HepG2 (cell line): ENCODE measurements around the gene COMMD8. TPM values are rescaled to one million over a fixed set of nuclear protein-coding genes. Genes with fewer than 3 reads are reported as not detected.

Source experiments
- ATAC-seq: fragments of 200-7000 bp; cut with Tn5 transposase; 3 replicates; pipeline ENCODE4 v1.9.1; 2020; ENCODE audit warnings: mild to moderate bottlenecking, moderate library complexity
- BruUV-seq: library from RNA; stranded (reverse); fragments of 400-500 nt; replicated peaks from 2 replicates; lab custom pipeline; 2021; lab: Mats Ljungman, UMichigan
- CTCF ChIA-PET: fragments of 300-600 bp; formaldehyde crosslinking; extraction: SDS; loops from one replicate; lab custom pipeline; 2021; ENCODE audit warnings: low total read pairs, inconsistent platforms, low intra/inter-chr PET ratio; lab: Yijun Ruan, JAX
- POLR2A ChIA-PET: fragments of 350-600 bp; sonication (Branson Sonifier 250); formaldehyde crosslinking; loops from one replicate; lab custom pipeline; 2020; ENCODE audit warnings: antibody characterized with exemption, inconsistent platforms; lab: Yijun Ruan, JAX
- DNase-seq: peaks from one replicate; pipeline ENCODE4 v3.0.0-alpha.2; 2015; ENCODE audit warnings: low spot score
- FAIRE-seq: peaks from 3 replicates; lab custom pipeline; 2011; peaks lifted over from hg19 to GRCh38; lab: Jason Lieb, UNC
- H2AFZ ChIP-seq: one replicate; pipeline ENCODE4 v1.6.1; 2011; ENCODE audit warnings: low read length, inconsistent platforms
- H3K27ac ChIP-seq: fragments of 300-600 bp; 3 replicates; pipeline ENCODE4 v1.8.0; 2011; ENCODE audit warnings: mixed run types, mild to moderate bottlenecking, mixed read lengths, low read length, inconsistent platforms; ENCODE audit not compliant: insufficient read depth; ENCODE audit errors: extremely low read length
- H3K27me3 ChIP-seq, 2 experiments: fragments of 200-600 bp in 1 of 2; 2 replicates in 1 of 2; 3 replicates in 1 of 2; pipeline versions ENCODE4 v1.6.0 to v1.8.0; 2011; ENCODE audit warnings: low read length in 2 of 2, mild to moderate bottlenecking in 2 of 2, moderate library complexity in 2 of 2, inconsistent platforms in 1 of 2; ENCODE audit not compliant: insufficient read depth in 2 of 2, control insufficient read depth in 1 of 2
- H3K36me3 ChIP-seq, 2 experiments: fragments of 200-600 bp in 1 of 2; replicated peaks in 1 of 2; 2 replicates in 1 of 2; 3 replicates in 1 of 2; pipeline versions ENCODE4 v1.5.1 to v1.8.0; 2011; ENCODE audit warnings: low read length in 2 of 2, inconsistent platforms in 1 of 2; ENCODE audit not compliant: insufficient read depth in 2 of 2, control insufficient read depth in 1 of 2
- H3K4me1 ChIP-seq: 2 replicates; pipeline ENCODE4 v1.5.1; 2012; ENCODE audit warnings: low read length, inconsistent platforms; ENCODE audit not compliant: insufficient read depth
- H3K4me2 ChIP-seq: 2 replicates; pipeline ENCODE4 v1.6.0; 2011; ENCODE audit warnings: low read depth, low read length, inconsistent platforms
- H3K4me3 ChIP-seq, 3 experiments: fragments of 200-600 bp in 1 of 3; sonication (generic), shearing (Covaris generic) in 1 of 3; replicated peaks in 1 of 3; 2 replicates each; pipeline ENCODE4 v1.5.1; 2011 to 2016; ENCODE audit warnings: low read length in 3 of 3, inconsistent platforms in 2 of 3, low read depth in 2 of 3, mild to moderate bottlenecking in 2 of 3, control low read depth in 1 of 3, mixed read lengths in 1 of 3; ENCODE audit not compliant: insufficient read depth in 1 of 3
- H3K79me2 ChIP-seq: one replicate; pipeline ENCODE4 v1.6.1; 2011; ENCODE audit warnings: low read length, inconsistent platforms; ENCODE audit not compliant: insufficient read depth
- H3K9ac ChIP-seq: 2 replicates; pipeline ENCODE4 v1.6.0; 2011; ENCODE audit warnings: mild to moderate bottlenecking, low read depth, low read length, inconsistent platforms; ENCODE audit not compliant: insufficient read depth
- H3K9me3 ChIP-seq: 2 replicates; pipeline ENCODE4 v1.5.1; 2012; ENCODE audit warnings: mild to moderate bottlenecking, low read length
- H4K20me1 ChIP-seq: 2 replicates; pipeline ENCODE4 v1.6.0; 2011; ENCODE audit warnings: inconsistent platforms, mild to moderate bottlenecking, low read length, moderate library complexity; ENCODE audit not compliant: insufficient read depth
- FOXP1 ChIP-seq, 2 experiments: fragments of 450-650 bp in 1 of 2; IDR thresholded peaks; 2 replicates each; pipeline ENCODE4 v1.6.1; 2017 to 2018; ENCODE audit warnings: antibody characterized with exemption in 1 of 2
- HNF4A ChIP-seq: sonication (generic); formaldehyde crosslinking; IDR thresholded peaks from 2 replicates; pipeline ENCODE4 v1.4.0; 2020; ENCODE audit warnings: missing genetic modification reagents
- MAF1 ChIP-seq: sonication (generic); formaldehyde crosslinking; IDR thresholded peaks from 2 replicates; pipeline ENCODE4 v1.5.0; 2020; ENCODE audit warnings: missing genetic modification reagents, borderline replicate concordance
- NR3C1 ChIP-seq: sonication (generic); formaldehyde crosslinking; IDR thresholded peaks from 2 replicates; pipeline ENCODE4 v1.4.0; 2020; ENCODE audit warnings: missing genetic modification reagents
- PCBP2 ChIP-seq: fragments of 200-400 bp; formaldehyde crosslinking; optimal IDR thresholded peaks from 2 replicates; pipeline ENCODE3; 2018; ENCODE audit warnings: low read length, low read depth; ENCODE audit not compliant: poor library complexity, severe bottlenecking
- PITX1 ChIP-seq: sonication (generic); formaldehyde crosslinking; IDR thresholded peaks from 2 replicates; pipeline ENCODE4 v1.5.1; 2020; ENCODE audit warnings: mild to moderate bottlenecking, missing genetic modification reagents
- POLR2G ChIP-seq: fragments of 200-400 bp; formaldehyde crosslinking; IDR thresholded peaks from 2 replicates; pipeline ENCODE4 v1.6.1; 2018; ENCODE audit warnings: mild to moderate bottlenecking, low read depth, low read length, moderate library complexity
- RBM22 ChIP-seq: fragments of 200-400 bp; formaldehyde crosslinking; optimal IDR thresholded peaks from 2 replicates; pipeline ENCODE3; 2017; ENCODE audit warnings: mild to moderate bottlenecking, low read length, moderate library complexity
- STAT5B ChIP-seq: sonication (generic); formaldehyde crosslinking; IDR thresholded peaks from 2 replicates; pipeline ENCODE4 v1.4.0; 2020; ENCODE audit warnings: missing genetic modification reagents
- SUZ12 ChIP-seq: fragments of 150-350 bp; IDR thresholded peaks from 2 replicates; pipeline ENCODE4 v1.6.1; 2014; ENCODE audit warnings: low read depth, low read length
- TBL1XR1 ChIP-seq: fragments of 150-350 bp; IDR thresholded peaks from 2 replicates; pipeline ENCODE4 v1.6.1; 2014; ENCODE audit warnings: borderline replicate concordance, low read length; ENCODE audit not compliant: partially characterized antibody
- TMF1 ChIP-seq: sonication (generic); formaldehyde crosslinking; IDR thresholded peaks from 2 replicates; pipeline ENCODE4 v1.8.1; 2022; ENCODE audit warnings: low read depth, missing genetic modification reagents
- ZFP37 ChIP-seq: sonication (generic); formaldehyde crosslinking; IDR thresholded peaks from 2 replicates; pipeline ENCODE4 v1.4.0; 2020; ENCODE audit warnings: missing genetic modification reagents, borderline replicate concordance
- ZMYM4 ChIP-seq: sonication (generic); formaldehyde crosslinking; IDR thresholded peaks from 2 replicates; pipeline ENCODE4 v1.8.1; 2023; ENCODE audit warnings: mild to moderate bottlenecking, missing genetic modification reagents
- ZNF136 ChIP-seq: sonication (generic); formaldehyde crosslinking; IDR thresholded peaks from 2 replicates; pipeline ENCODE4 v1.8.1; 2022; ENCODE audit warnings: low read depth, mild to moderate bottlenecking, moderate library complexity, missing genetic modification reagents
- ZNF879 ChIP-seq: sonication (generic); formaldehyde crosslinking; IDR thresholded peaks from 2 replicates; pipeline ENCODE4 v1.8.1; 2023; ENCODE audit warnings: missing genetic modification reagents
- ZSCAN22 ChIP-seq: sonication (generic); formaldehyde crosslinking; IDR thresholded peaks from 2 replicates; pipeline ENCODE4 v1.4.0; 2020; ENCODE audit warnings: mild to moderate bottlenecking, missing genetic modification reagents
- WGBS: methylation state at CpG from one replicate; pipeline ENCODE4 v1.1.6; 2017; ENCODE audit warnings: low lambda C conversion rate; 5-methylcytosine and 5-hydroxymethylcytosine counted together
- in situ Hi-C: cut with HindIII; loops from 2 replicates; pipeline ENCODE4 v1.10.0; 2017; ENCODE audit warnings: low pct_unique_long_range_greater_than_20kb; ENCODE audit not compliant: extremely low pct_ligation_motif_present
- intact Hi-C: fragments of 100-400 bp; cut with micrococcal nuclease; formaldehyde crosslinking; loops from one replicate; pipeline ENCODE4 v1.10.0; 2022; ENCODE audit not compliant: unreplicated experiment
- polyA plus RNA-seq, 8 experiments: library from polyadenylated mRNA; depleted of rRNA in 3 of 8; stranded (reverse) in 7 of 8; unstranded in 1 of 8; fragments of >200 nt; fragmentation: Illumina TruSeq in 4 of 8; extraction: Trizol in 4 of 8; gene quantifications; 2 replicates each; pipeline versions ENCODE4 v1.2.1 to v1.2.3, GENCODE V29; 2011 to 2016; ENCODE audit warnings: low read depth in 4 of 8, missing spikeins in 1 of 8, mixed read lengths in 1 of 8; ENCODE audit not compliant: insufficient read depth in 1 of 8
- total RNA-seq, 5 experiments: library from RNA; depleted of rRNA; stranded (reverse); fragments of >200 nt; fragmentation: Illumina TruSeq; extraction: Trizol; gene quantifications; 2 replicates each; pipeline ENCODE4 v1.2.3, GENCODE V29; 2016; ENCODE audit warnings: low read depth in 1 of 5
- TF ChIP-seq, protein P1 (sequence below): IDR thresholded peaks from 2 replicates; pipeline ENCODE4 v1.6.1; 2016; ENCODE audit warnings: missing biosample characterization, missing genetic modification reagents, low read depth
- TF ChIP-seq, protein P2 (sequence below): sonication (generic); formaldehyde crosslinking; IDR thresholded peaks from 2 replicates; pipeline ENCODE4 v1.8.0; 2022; ENCODE audit warnings: mild to moderate bottlenecking, missing genetic modification reagents; ENCODE audit not compliant: insufficient replicate concordance
- TF ChIP-seq, protein P3 (sequence below): sonication (generic); formaldehyde crosslinking; IDR thresholded peaks from 2 replicates; pipeline ENCODE4 v1.4.0; 2020; ENCODE audit warnings: low read depth, mild to moderate bottlenecking, missing genetic modification reagents
- TF ChIP-seq, protein P4 (sequence below): sonication (generic); formaldehyde crosslinking; IDR thresholded peaks from 2 replicates; pipeline ENCODE4 v1.5.1; 2020; ENCODE audit warnings: mild to moderate bottlenecking, missing genetic modification reagents, moderate library complexity

Gene COMMD8
- total and polyA plus RNA-seq, 2 of the 13 experiments (the other 11 are each of a cell fraction or from before 2014, with no cell fraction given) = 7.1 to 20.3 TPM

DNA sequence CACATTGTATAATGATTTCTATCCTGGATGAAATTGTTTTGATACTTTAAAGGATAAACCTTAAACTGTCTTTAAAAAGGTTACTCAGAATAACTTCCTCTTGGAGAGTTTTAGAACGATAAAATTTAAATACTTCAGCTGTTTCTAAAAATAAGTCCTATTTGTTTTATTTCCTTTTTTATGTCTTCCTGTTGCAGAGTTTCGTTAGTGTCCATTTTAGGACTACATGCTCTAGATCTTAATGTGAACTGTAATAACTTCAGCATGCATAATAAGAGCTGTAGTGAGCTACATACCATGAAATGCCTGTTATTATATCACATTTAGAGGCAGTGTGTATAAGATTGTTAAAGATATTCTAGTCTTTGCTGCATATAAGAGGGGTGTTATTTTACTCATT lies 36.2 kb upstream of the COMMD8 start (continued):
- TF ChIP-seq SUZ12 = no peak
- TF ChIP-seq MAF1 (CRISPR knock-in tag) = no peak
- TF ChIP-seq ZNF879 (CRISPR knock-in tag) = no peak
- no peak for TF ChIP-seq ZSCAN22
- no peak for TF ChIP-seq RBM22
- TF ChIP-seq, protein P1, sequence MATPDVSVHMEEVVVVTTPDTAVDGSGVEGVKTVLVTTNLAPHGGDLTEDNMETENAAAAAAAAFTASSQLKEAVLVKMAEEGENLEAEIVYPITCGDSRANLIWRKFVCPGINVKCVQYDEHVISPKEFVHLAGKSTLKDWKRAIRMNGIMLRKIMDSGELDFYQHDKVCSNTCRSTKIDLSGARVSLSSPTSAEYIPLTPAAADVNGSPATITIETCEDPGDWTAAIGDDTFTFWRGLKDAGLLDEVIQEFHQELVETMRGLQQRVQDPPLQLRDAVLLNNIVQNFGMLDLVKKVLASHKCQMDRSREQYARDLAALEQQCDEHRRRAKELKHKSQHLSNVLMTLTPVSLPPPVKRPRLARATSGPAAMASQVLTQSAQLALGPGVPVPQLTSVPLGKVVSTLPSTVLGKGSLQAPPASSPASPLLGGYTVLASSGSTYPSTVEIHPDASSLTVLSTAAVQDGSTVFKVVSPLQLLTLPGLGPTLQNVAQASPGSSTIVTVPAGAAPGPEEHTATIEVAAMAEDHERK (CRISPR knock-in tag) = no peak
- TF ChIP-seq NR3C1 (CRISPR knock-in tag) = no peak
- TF ChIP-seq HNF4A (CRISPR knock-in tag) = no peak
- no peak for TF ChIP-seq ZFP37 (CRISPR knock-in tag)
- TF ChIP-seq PITX1 (CRISPR knock-in tag) = no peak
- TF ChIP-seq, protein P2, sequence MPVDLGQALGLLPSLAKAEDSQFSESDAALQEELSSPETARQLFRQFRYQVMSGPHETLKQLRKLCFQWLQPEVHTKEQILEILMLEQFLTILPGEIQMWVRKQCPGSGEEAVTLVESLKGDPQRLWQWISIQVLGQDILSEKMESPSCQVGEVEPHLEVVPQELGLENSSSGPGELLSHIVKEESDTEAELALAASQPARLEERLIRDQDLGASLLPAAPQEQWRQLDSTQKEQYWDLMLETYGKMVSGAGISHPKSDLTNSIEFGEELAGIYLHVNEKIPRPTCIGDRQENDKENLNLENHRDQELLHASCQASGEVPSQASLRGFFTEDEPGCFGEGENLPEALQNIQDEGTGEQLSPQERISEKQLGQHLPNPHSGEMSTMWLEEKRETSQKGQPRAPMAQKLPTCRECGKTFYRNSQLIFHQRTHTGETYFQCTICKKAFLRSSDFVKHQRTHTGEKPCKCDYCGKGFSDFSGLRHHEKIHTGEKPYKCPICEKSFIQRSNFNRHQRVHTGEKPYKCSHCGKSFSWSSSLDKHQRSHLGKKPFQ (CRISPR knock-in tag) = no peak
- no peak for TF ChIP-seq TBL1XR1

DNA sequence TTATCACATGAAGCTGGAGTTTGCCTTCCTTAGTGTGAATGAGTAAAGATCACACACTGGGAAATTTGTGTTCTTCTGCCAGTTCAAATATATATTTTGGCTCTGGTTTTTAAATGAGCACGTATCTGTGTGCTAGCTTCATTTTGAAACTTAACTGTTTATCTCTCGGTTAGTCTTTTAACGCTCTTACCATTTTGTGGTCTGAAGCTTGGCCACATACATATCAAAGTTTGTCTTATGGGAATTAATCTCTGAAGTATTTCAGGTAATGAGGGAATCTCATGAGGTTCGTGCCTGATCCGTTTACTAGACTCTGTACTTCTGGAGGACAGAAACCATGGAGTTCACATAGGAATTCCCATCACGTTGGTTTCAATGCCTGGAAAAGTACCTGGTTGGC lies 35.4 kb upstream of the COMMD8 start:
- POLR2A ChIA-PET = no interaction called here
- no peak for ATAC-seq
- TF ChIP-seq STAT5B (CRISPR knock-in tag) (no peak), ZMYM4 (CRISPR knock-in tag) (no peak), POLR2G (no peak), PCBP2 (no peak), ZNF136 (no peak), FOXP1 (IDR thresholded peaks at IDR 0.05) (no peak), FOXP1 (CRISPR knock-in tag; IDR thresholded peaks at IDR 0.05) (no peak), TMF1 (CRISPR knock-in tag) (no peak)
- TF ChIP-seq, protein P3, sequence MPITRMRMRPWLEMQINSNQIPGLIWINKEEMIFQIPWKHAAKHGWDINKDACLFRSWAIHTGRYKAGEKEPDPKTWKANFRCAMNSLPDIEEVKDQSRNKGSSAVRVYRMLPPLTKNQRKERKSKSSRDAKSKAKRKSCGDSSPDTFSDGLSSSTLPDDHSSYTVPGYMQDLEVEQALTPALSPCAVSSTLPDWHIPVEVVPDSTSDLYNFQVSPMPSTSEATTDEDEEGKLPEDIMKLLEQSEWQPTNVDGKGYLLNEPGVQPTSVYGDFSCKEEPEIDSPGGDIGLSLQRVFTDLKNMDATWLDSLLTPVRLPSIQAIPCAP (CRISPR knock-in tag) = no peak
- TF ChIP-seq, protein P4, sequence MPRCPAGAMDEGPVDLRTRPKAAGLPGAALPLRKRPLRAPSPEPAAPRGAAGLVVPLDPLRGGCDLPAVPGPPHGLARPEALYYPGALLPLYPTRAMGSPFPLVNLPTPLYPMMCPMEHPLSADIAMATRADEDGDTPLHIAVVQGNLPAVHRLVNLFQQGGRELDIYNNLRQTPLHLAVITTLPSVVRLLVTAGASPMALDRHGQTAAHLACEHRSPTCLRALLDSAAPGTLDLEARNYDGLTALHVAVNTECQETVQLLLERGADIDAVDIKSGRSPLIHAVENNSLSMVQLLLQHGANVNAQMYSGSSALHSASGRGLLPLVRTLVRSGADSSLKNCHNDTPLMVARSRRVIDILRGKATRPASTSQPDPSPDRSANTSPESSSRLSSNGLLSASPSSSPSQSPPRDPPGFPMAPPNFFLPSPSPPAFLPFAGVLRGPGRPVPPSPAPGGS = no peak

More for the DNA sequence above, 35.4 kb upstream of the COMMD8 start:
- FAIRE-seq (no peak), DNase-seq (no peak)
- Histone ChIP-seq H3K36me3 (no peaks in the 10 kb centered on the region), H3K4me1 (no peaks in the 10 kb centered on the region), H3K27me3 (no peaks in the 10 kb centered on the region), H4K20me1 (no peaks in the 10 kb centered on the region), H2AFZ (no peak overlapping the region), H3K27ac (no peak overlapping the region), H3K4me3 (no peak overlapping the region), H3K4me2 (no peak overlapping the region), H3K9me3 (no peaks in the 10 kb centered on the region), H3K9ac (no peak overlapping the region), H3K79me2 (no peaks in the 10 kb centered on the region)
- intact Hi-C loops (no loop called here), in situ Hi-C loops (no loop called here)
- CTCF ChIA-PET = no interaction called here
- WGBS = 55% methylated on average over 6 of the region's 6 CpGs
- no TSS peak for BruUV-seq
